ENCODE data around the gene GSS.
"Not testable (repeated sequence)": the region's sequence is repeated elsewhere in the genome, so short reads cannot be mapped to it uniquely, and the experiment has no call there.

GSS gene

DNA sequence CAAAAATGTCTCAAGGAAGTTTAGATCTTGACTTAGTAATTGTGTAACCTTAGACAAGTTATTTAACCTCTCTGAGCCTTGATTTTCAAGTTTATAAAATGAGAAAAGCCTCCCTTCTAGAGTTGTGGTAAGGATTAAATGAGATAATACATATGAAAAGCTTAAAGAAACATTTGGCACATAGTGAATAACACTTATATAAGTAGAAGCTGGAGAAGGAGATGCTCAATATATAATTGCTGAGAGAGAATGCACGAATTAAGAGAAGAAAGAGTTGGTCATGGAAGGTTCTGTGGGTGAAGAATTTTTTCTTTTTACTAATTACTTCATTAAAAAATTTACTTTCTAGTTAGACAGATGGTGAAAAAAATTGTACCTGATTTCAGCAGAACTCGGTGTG, 73.9 kb downstream of the GSS start:
- no peak overlapping the region for H3K27ac ChIP-seq
- no peak for TF ChIP-seq CTCF (IDR thresholded peaks at IDR 0.05)
- no peak for DNase-seq (ENCODE audit: low spot score)
- no peak overlapping the region for H3K4me3 ChIP-seq

- H3K27ac ChIP-seq; DNase-seq (ENCODE audit: low spot score); H3K4me3 ChIP-seq: not testable (repeated sequence)
Measured at GRCh38 chr20:34880971-34881370, 74.6 kb downstream of the GSS start.

DNA sequence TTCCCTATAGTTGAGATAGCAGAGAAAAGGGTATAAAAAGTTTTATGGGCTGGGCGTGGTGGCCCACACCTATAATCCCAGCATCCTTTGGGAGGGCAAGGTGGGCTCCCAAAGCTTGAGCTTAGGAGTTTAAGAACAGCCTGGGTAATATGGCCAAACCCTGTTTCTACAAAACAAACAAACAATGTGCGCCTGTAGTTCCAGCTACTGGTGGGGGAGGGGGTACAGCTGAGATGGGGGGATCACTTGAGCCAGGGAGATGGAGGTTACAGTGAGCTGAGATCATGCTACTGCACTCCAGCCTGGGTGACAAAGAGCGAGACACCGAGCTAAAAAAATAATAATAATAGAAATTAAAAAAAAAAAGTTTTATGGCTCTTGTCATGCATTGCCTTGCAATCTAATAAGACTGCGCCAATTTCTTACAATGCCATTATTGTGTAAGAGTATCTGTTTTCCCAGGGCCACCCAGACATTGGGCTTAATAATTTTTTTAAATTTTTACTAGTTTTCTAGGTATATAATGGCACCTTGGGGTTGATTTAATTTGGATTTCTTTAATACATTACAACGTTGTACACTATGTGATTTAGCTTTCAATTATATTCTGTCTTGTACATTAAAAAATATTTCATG, 75.3 kb downstream of the GSS start:
- DNase-seq (ENCODE audit: low spot score): no peak
- no peak overlapping the region for H3K4me3 ChIP-seq
- no peak overlapping the region for H3K27ac ChIP-seq
- TF ChIP-seq CTCF (IDR thresholded peaks at IDR 0.05): no peak
